Fibroblast of the aortic adventitia (primary cell): ENCODE measurements around the gene RPUSD2. TPM values are rescaled to one million over a fixed set of nuclear protein-coding genes. Genes with fewer than 3 reads are reported as not detected.
"Not testable (repeated sequence)": the region's sequence is repeated elsewhere in the genome, so short reads cannot be mapped to it uniquely, and the experiment has no call there.

ENCODE experiments used
- DNase-seq: peaks from one replicate; pipeline ENCODE4 v3.0.0-alpha.2; 2010; ENCODE audit warnings: low read depth
- H3K4me3 ChIP-seq: 2 replicates; pipeline ENCODE4 v1.5.1; 2011; ENCODE audit warnings: low read depth, mild to moderate bottlenecking, control low read depth, low read length, moderate library complexity
- total RNA-seq: library from RNA; depleted of rRNA; stranded (reverse); fragments of >200 nt; gene quantifications from 2 replicates; pipeline ENCODE4 v1.2.3, GENCODE V29; 2012; ENCODE audit warnings: low replicate concordance
- TF ChIP-seq, protein P1 (sequence below): IDR thresholded peaks from 2 replicates; pipeline ENCODE4 v1.5.1; 2011; ENCODE audit warnings: mild to moderate bottlenecking, low read length, control low read depth, inconsistent platforms; ENCODE audit not compliant: insufficient read depth

Gene RPUSD2
- total RNA-seq, 1 donor, result 6.2 TPM

DNA sequence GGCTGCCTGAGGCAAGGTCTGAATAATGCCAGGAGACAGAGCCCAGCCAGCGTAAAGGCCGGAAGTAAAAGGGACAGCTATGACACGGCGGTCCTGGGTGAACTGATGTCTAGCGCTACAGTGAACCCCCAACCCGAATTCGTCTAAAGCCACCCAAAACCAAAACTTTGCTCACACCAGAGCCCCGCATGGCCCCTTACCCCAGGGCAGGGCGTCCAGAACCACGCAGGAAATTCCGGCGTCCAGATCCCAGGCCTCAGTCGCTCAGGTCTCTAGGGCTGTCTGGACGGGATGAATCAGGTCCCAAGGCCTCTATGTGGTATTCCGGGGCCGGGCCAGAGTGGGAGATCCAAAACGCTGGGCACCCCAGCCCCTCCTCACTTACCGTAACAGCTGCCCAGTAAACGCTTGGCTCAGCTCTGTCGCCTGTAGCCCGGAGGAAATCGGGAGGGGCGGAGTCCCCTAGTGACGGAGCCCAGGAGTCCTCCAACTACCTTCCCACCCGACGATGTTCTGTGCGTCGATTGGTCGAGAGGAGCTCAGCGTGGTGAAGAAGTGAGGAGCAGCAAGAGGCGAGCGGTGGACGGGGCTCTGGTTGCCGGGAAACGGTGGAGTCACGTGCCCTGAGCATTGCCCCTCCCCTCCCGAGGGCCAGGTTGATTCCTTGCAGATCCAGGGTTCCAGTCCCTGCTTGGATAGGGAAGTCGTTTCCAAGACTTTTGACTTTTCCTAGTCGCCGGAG lies 4.3 kb upstream of the RPUSD2 start, which contains the start of gene CCDC32:
Gene CCDC32, minus strand, starts transcription at position 452 of the 742 bp plus-strand sequence. CDS start 2,027 bp downstream, outside the sequence.
- H3K4me3 ChIP-seq, result peak within 1 kb of the TSS; percentile 80
- DNase-seq, result peak; percentile 97
- TF ChIP-seq, protein P1, sequence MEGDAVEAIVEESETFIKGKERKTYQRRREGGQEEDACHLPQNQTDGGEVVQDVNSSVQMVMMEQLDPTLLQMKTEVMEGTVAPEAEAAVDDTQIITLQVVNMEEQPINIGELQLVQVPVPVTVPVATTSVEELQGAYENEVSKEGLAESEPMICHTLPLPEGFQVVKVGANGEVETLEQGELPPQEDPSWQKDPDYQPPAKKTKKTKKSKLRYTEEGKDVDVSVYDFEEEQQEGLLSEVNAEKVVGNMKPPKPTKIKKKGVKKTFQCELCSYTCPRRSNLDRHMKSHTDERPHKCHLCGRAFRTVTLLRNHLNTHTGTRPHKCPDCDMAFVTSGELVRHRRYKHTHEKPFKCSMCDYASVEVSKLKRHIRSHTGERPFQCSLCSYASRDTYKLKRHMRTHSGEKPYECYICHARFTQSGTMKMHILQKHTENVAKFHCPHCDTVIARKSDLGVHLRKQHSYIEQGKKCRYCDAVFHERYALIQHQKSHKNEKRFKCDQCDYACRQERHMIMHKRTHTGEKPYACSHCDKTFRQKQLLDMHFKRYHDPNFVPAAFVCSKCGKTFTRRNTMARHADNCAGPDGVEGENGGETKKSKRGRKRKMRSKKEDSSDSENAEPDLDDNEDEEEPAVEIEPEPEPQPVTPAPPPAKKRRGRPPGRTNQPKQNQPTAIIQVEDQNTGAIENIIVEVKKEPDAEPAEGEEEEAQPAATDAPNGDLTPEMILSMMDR, result no peak

DNA sequence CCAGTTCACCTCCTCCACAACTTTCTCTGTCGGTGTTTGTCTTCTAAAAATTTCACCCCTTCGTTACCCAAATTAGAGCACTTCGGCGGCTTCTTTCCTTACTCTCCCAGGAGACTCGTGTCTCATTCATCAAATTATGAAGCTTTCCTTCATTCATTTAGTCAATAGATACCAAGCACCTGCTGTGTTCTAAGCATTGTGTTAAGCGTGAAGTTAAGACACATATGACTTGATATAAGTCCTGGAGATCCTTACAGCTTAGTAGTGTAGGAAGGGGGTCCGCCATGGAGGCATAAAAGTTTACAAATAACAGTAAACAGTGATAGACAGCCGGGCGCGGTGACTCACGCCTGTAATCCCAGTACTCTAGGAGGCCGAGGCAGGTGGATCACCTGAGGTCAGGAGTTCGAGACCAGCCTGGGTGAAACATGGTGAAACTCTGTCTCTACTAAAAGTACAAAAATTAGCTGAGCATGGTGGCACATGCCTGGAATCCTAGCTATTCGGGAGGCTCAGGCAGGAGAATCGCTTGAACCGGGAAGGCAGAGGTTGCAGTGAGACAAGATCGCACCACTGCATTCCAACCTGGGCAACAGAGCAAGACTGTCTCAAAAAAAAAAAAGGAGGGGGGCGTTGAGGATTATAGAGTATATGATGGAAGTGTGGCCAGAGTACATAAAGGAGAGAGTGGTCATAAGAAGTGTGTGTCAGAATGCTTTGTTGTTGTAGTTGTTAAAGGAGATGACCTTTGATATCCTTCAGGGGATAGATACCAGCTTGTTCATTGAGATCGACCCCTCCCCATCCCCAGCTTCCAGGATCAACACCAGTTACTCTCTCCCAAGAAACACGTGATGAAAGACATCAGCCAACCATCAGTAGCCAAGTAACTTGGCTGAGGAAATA lies 3.5 kb upstream of the RPUSD2 start:
- DNase-seq, result no peak
- TF ChIP-seq, protein P1, result no peak
- H3K4me3 ChIP-seq, result peak overlapping the region; percentile 80

DNA sequence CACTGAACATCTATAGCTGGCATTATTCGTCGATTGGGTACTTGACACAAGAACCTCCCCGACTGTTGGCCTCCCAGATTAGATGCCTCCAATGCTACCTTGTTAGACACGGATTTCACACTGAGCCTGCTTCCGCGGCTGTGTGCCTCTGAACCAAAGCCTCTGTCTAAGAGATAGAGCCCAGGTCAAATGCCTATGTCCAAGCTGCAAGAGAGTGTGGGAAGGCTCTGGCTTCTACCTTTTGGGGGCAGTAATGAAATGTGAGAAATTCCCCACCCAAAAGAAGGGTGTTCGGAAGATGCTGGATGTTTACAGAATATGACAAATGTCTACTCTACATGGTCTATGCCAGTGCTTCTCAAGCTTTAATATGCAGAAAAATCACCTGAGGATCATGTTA lies 2.0 kb upstream of the RPUSD2 start:
- no peak overlapping the region for H3K4me3 ChIP-seq
- TF ChIP-seq, protein P1, result peak; percentile 35
- DNase-seq, result peak; percentile 5

DNA sequence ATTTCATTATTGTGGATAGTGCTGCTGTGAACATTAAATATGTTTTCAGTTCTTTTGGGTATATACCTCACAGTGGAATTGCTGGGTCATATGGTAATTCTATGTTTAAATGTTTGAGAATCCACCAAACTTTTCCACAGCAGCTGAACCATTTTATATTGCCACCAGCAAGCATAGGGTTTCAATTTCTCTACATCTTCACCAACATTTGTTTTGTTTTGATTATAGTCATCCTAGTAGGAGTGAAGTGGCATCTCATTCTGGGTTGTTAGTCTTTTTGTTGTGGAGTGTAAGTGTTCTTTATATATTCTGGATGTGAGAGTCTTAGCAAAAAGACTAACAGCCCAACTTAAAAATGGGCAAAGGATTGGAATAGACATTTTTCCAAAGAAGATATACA lies 6.0 kb downstream of the RPUSD2 start:
- TF ChIP-seq, protein P1, result no peak
- H3K4me3 ChIP-seq, result no peak overlapping the region
- DNase-seq, result no peak

DNA sequence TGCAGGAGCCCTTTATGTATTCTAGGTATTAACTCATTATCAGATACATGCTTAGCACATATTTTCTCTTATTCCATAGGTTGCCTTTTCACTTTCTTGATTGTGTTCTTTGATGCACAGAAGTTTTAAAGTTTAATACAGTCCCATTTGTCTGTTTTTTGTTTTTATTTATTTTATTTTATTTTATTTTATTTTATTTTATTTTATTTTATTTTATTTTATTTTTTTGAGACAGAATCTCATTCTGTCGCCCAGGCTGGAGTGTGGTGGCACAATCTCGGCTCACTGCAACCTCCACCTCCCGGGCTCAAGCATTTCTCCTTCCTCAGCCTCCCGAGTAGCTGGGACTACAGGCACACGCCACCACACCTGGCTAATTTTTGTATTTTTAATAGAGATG lies 7.8 kb downstream of the RPUSD2 start:
- not testable (repeated sequence) for DNase-seq, H3K4me3 ChIP-seq

DNA sequence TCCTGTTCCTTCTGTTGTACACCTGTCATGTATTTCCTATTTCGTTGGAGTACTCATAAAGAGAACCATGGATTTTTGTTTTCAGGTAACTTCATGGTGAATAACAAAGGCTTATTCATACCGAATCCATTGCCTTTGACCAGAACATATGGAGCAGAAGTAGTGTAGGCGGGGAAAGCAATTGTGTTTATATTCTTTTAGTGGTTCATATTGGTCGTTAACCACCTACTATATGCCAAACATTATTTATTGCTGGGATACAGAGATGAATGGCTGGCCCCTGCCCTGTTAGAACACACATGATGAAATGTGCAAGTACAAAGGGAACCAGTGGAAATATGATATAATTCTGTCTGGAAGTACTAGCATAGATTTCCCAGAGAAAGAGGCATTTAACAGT lies 9.8 kb downstream of the RPUSD2 start:
- no peak overlapping the region for H3K4me3 ChIP-seq
- TF ChIP-seq, protein P1, result no peak
- DNase-seq, result no peak

DNA sequence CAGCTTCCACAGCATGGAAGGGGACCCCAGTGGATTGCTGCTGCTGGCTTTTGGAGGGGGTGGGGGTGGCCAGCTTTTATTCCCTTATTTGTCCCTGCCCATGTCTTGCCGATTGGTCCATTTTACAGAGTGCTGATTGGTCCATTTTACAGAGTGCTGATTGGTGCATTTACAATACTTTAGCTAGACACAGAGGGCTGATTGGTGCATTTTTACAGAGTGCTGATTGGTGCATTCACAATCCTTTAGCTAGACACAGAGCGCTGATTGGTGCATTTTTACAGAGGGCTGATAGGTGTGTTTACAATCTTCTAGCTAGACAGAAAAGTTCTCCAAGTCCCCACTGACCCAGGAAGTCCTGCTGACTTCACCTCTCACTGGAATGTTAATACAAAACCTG lies 12.7 kb downstream of the RPUSD2 start:
- not testable (repeated sequence) for DNase-seq, H3K4me3 ChIP-seq
